AG09319 (cell line): ENCODE results near the gene GRIK2.

Source experiments
- DNase-seq: peaks from one replicate; pipeline ENCODE4 v3.0.0-alpha.2; 2010; ENCODE audit warnings: low read depth; ENCODE audit errors: extremely low read depth
- CTCF ChIP-seq: IDR thresholded peaks from 2 replicates; pipeline ENCODE4 v1.5.1; 2011; ENCODE audit warnings: low read depth, mild to moderate bottlenecking, inconsistent platforms, low read length, moderate library complexity

The GRIK2 gene

GRCh38 chr6:101550451-101550850, 156.9 kb downstream of the GRIK2 start:
- DNase-seq, result no peak

GRCh38 chr6:101554231-101554630, 160.7 kb downstream of the GRIK2 start:
- no peak for DNase-seq

More at GRCh38 chr6:101550451-101550850, 156.9 kb downstream of the GRIK2 start:
- no peak for TF ChIP-seq CTCF

GRCh38 chr6:101558712-101559111, 165.2 kb downstream of the GRIK2 start:
- TF ChIP-seq CTCF, result no peak
- DNase-seq, result no peak

More at GRCh38 chr6:101554231-101554630, 160.7 kb downstream of the GRIK2 start:
- no peak for TF ChIP-seq CTCF

GRCh38 chr6:101572627-101573026, 179.1 kb downstream of the GRIK2 start:
- no peak for DNase-seq
- TF ChIP-seq CTCF, result no peak

GRCh38 chr6:101577091-101577490, 183.6 kb downstream of the GRIK2 start:
- no peak for TF ChIP-seq CTCF
- DNase-seq, result no peak

- DNase-seq, result no peak
- no peak for TF ChIP-seq CTCF
These were observed 184.8 kb downstream of the GRIK2 start for GRCh38 chr6:101578306-101578705.

GRCh38 chr6:101582792-101583191, 189.3 kb downstream of the GRIK2 start:
- no peak for TF ChIP-seq CTCF
- no peak for DNase-seq
